A673 (cell line): ENCODE measurements around the gene POLN. TPM values are rescaled to one million over a fixed set of nuclear protein-coding genes. Genes with fewer than 3 reads are reported as not detected.

Source experiments
- BruUV-seq: library from RNA; stranded (reverse); fragments of 400-500 nt; replicated peaks from 2 replicates; lab custom pipeline; 2021; lab: Mats Ljungman, UMichigan
- CTCF ChIA-PET: fragments of 300-600 bp; sonication (Branson Sonifier 250); formaldehyde crosslinking; loops from one replicate; lab custom pipeline; 2022; ENCODE audit warnings: antibody characterized with exemption; lab: Charles Lee
- POLR2A ChIA-PET: fragments of 300-600 bp; sonication (Branson Sonifier 250); formaldehyde crosslinking; loops from one replicate; lab custom pipeline; 2022; ENCODE audit warnings: antibody characterized with exemption; ENCODE audit not compliant: low non-redundant PET; lab: Charles Lee
- DNase-seq: peaks from one replicate; pipeline ENCODE4 v3.0.0-alpha.2; 2015; ENCODE audit warnings: low spot score
- H3K27ac ChIP-seq: fragments of 200-600 bp; sonication (generic); 2 replicates; pipeline ENCODE4 v1.5.1; 2016; ENCODE audit warnings: mixed run types, low read depth, mild to moderate bottlenecking, mixed read lengths, antibody characterized with exemption, low read length; ENCODE audit not compliant: poor library complexity, severe bottlenecking
- H3K27me3 ChIP-seq: fragments of 200-600 bp; sonication (generic); replicated peaks from 2 replicates; pipeline ENCODE4 v1.6.1; 2017; ENCODE audit warnings: mixed run types, low read depth, mild to moderate bottlenecking, mixed read lengths, antibody characterized with exemption, low read length; ENCODE audit not compliant: insufficient read depth, poor library complexity
- H3K36me3 ChIP-seq: fragments of 200-600 bp; sonication (generic); 2 replicates; pipeline ENCODE4 v1.6.1; 2016; ENCODE audit warnings: mixed run types, mild to moderate bottlenecking, mixed read lengths, antibody characterized with exemption, low read length; ENCODE audit not compliant: insufficient read depth, poor library complexity, severe bottlenecking
- H3K4me1 ChIP-seq: fragments of 200-600 bp; sonication (generic); 2 replicates; pipeline ENCODE4 v1.6.1; 2017; ENCODE audit warnings: mixed run types, mild to moderate bottlenecking, mixed read lengths, antibody characterized with exemption, low read length; ENCODE audit not compliant: insufficient read depth, poor library complexity, severe bottlenecking
- H3K4me3 ChIP-seq: fragments of 200-600 bp; sonication (generic); 2 replicates; pipeline ENCODE4 v1.5.1; 2016; ENCODE audit warnings: low read depth, mixed run types, mild to moderate bottlenecking, mixed read lengths, low read length; ENCODE audit not compliant: poor library complexity, severe bottlenecking
- H3K9me3 ChIP-seq: fragments of 200-600 bp; sonication (generic); 2 replicates; pipeline ENCODE4 v1.6.1; 2016; ENCODE audit warnings: mixed run types, low read depth, mild to moderate bottlenecking, mixed read lengths, antibody characterized with exemption, low read length; ENCODE audit not compliant: poor library complexity, severe bottlenecking
- CTCF ChIP-seq: fragments of 300-800, 200-600 bp; sonication (generic); conservative IDR thresholded peaks from 2 replicates; pipeline ENCODE4 v1.5.1; 2017; ENCODE audit warnings: low read depth, mild to moderate bottlenecking, antibody characterized with exemption, low read length, moderate library complexity, mixed read lengths
- EZH2 ChIP-seq: fragments of 200-600 bp; sonication (generic); IDR thresholded peaks from 2 replicates; pipeline ENCODE4 v1.6.1; 2017; ENCODE audit warnings: borderline replicate concordance, low read depth, mild to moderate bottlenecking, mixed read lengths, antibody characterized with exemption, low read length; ENCODE audit not compliant: poor library complexity, severe bottlenecking
- intact Hi-C: fragments of 100-400 bp; cut with micrococcal nuclease; formaldehyde crosslinking; loops from one replicate; pipeline ENCODE4 v1.10.0; 2022; ENCODE audit not compliant: unreplicated experiment
- total RNA-seq: library from RNA; stranded (reverse); gene quantifications from 2 replicates; pipeline ENCODE4 v1.2.3, GENCODE V29; 2021

POLN gene
- total RNA-seq, 1 experiment from 2014 or later, result 4.0 TPM

GRCh38 chr4:2084316-2084715, 157.6 kb downstream of the POLN start:
- no TSS peak for BruUV-seq

GRCh38 chr4:2083826-2084160, 158.1 kb downstream of the POLN start:
- ChIA-PET CTCF (no interaction called here), POLR2A (no interaction called here)
- H3K27me3 ChIP-seq, result no peaks in the 10 kb centered on the region
- DNase-seq, result no peak
- no peak overlapping the region for H3K4me3 ChIP-seq
- no peaks in the 10 kb centered on the region for H3K36me3 ChIP-seq
- intact Hi-C loops, result no loop called here
- no peak overlapping the region for H3K27ac ChIP-seq
- BruUV-seq, result no TSS peak
- no peaks in the 10 kb centered on the region for H3K9me3 ChIP-seq
- TF ChIP-seq EZH2 (no peak), CTCF (no peak)
- no peaks in the 10 kb centered on the region for H3K4me1 ChIP-seq

More at GRCh38 chr4:2084316-2084715, 157.6 kb downstream of the POLN start:
- H3K27ac ChIP-seq, result no peak overlapping the region
- POLR2A ChIA-PET, result no interaction called here
- intact Hi-C loops, result no loop called here
- peaks cover 3% of the 10 kb centered on the region for H3K27me3 ChIP-seq
- TF ChIP-seq CTCF (no peak), EZH2 (no peak)
- no peak for DNase-seq
- H3K9me3 ChIP-seq, result no peaks in the 10 kb centered on the region
- CTCF ChIA-PET, result no interaction called here
- no peaks in the 10 kb centered on the region for H3K4me1 ChIP-seq
- H3K4me3 ChIP-seq, result no peak overlapping the region
- H3K36me3 ChIP-seq, result no peaks in the 10 kb centered on the region

GRCh38 chr4:2083116-2083825, 158.7 kb downstream of the POLN start:
- H3K27me3 ChIP-seq, result no peaks in the 10 kb centered on the region
- H3K27ac ChIP-seq, result no peak overlapping the region
- BruUV-seq, result no TSS peak
- intact Hi-C loops, result no loop called here
- no peak for DNase-seq
- no peaks in the 10 kb centered on the region for H3K9me3 ChIP-seq
- no peaks in the 10 kb centered on the region for H3K36me3 ChIP-seq
- TF ChIP-seq CTCF (no peak), EZH2 (no peak)
- ChIA-PET POLR2A (no interaction called here), CTCF (no interaction called here)
- H3K4me3 ChIP-seq, result no peak overlapping the region
- no peaks in the 10 kb centered on the region for H3K4me1 ChIP-seq
